Keratinocyte (primary cell): Measurements from ENCODE around the gene MYO1H. TPM values are rescaled to one million over a fixed set of nuclear protein-coding genes. Genes with fewer than 3 reads are reported as not detected.

Experiments
- DNase-seq: peaks from one replicate; pipeline ENCODE4 v3.0.0-alpha.2; 2011; ENCODE audit warnings: low read depth, missing footprints, low spot score
- FAIRE-seq: peaks from 2 replicates; lab custom pipeline; 2011; peaks lifted over from hg19 to GRCh38; lab: Jason Lieb, UNC
- H2AFZ ChIP-seq: 2 replicates; pipeline ENCODE4 v1.6.0; 2012; ENCODE audit warnings: low read length, control low read depth, inconsistent platforms; ENCODE audit not compliant: control insufficient read depth
- H3K27ac ChIP-seq: 2 replicates; pipeline ENCODE4 v1.5.1; 2011; ENCODE audit warnings: low read length; ENCODE audit not compliant: control insufficient read depth, insufficient read depth
- H3K27me3 ChIP-seq: 3 replicates; pipeline ENCODE4 v1.6.0; 2011; ENCODE audit warnings: low read length; ENCODE audit not compliant: control insufficient read depth, insufficient read depth; ENCODE audit errors: extremely low read depth
- H3K36me3 ChIP-seq, 2 experiments: 2 replicates in 1 of 2; 3 replicates in 1 of 2; pipeline ENCODE4 v1.5.1; 2011; ENCODE audit warnings: low read length in 2 of 2, mild to moderate bottlenecking in 1 of 2; ENCODE audit not compliant: control insufficient read depth in 2 of 2, insufficient read depth in 2 of 2; ENCODE audit errors: extremely low read depth in 1 of 2
- H3K4me1 ChIP-seq: 3 replicates; pipeline ENCODE4 v1.5.1; 2011; ENCODE audit warnings: low read length; ENCODE audit not compliant: control insufficient read depth, insufficient read depth; ENCODE audit errors: extremely low read depth
- H3K4me2 ChIP-seq: 3 replicates; pipeline ENCODE4 v1.6.0; 2011; ENCODE audit warnings: low read depth, low read length; ENCODE audit not compliant: control insufficient read depth, insufficient read depth; ENCODE audit errors: extremely low read depth
- H3K4me3 ChIP-seq, 3 experiments: fragments of 200-600 bp in 1 of 3; sonication (generic) in 1 of 3; 2 replicates in 2 of 3; 3 replicates in 1 of 3; pipeline ENCODE4 v1.5.1; 2011 to 2016; ENCODE audit warnings: low read length in 3 of 3, mild to moderate bottlenecking in 3 of 3, control low read depth in 2 of 3, inconsistent platforms in 1 of 3, low read depth in 1 of 3, mixed read lengths in 1 of 3, mixed run types in 1 of 3, moderate library complexity in 1 of 3; ENCODE audit not compliant: control insufficient read depth in 2 of 3, insufficient read depth in 2 of 3; ENCODE audit errors: extremely low read depth in 1 of 3
- H3K79me2 ChIP-seq: 2 replicates; pipeline ENCODE4 v1.6.0; 2012; ENCODE audit warnings: low read length; ENCODE audit not compliant: control insufficient read depth, insufficient read depth
- H3K9ac ChIP-seq: 3 replicates; pipeline ENCODE4 v1.6.0; 2011; ENCODE audit warnings: low read length; ENCODE audit not compliant: control insufficient read depth, insufficient read depth; ENCODE audit errors: extremely low read depth
- H3K9me1 ChIP-seq: 3 replicates; pipeline ENCODE4 v1.6.0; 2011; ENCODE audit warnings: low read length; ENCODE audit not compliant: control insufficient read depth, insufficient read depth; ENCODE audit errors: extremely low read depth
- H3K9me3 ChIP-seq: 2 replicates; pipeline ENCODE4 v1.5.1; 2012; ENCODE audit warnings: low read depth, low read length; ENCODE audit not compliant: control insufficient read depth
- H4K20me1 ChIP-seq: 3 replicates; pipeline ENCODE4 v1.6.0; 2011; ENCODE audit warnings: low read length; ENCODE audit not compliant: control insufficient read depth, insufficient read depth; ENCODE audit errors: extremely low read depth
- EZH2 ChIP-seq: IDR thresholded peaks from one replicate; pipeline ENCODE4 v1.6.1; 2012; ENCODE audit warnings: inconsistent platforms, mild to moderate bottlenecking, low read length, moderate library complexity
- dilution Hi-C: fragments of 300-500 bp; cut with MboI; formaldehyde crosslinking; loops from one replicate; pipeline ENCODE4 v1.7.0; 2020; ENCODE audit warnings: low sequenced_read_pairs; ENCODE audit not compliant: extremely low pct_ligation_motif_present
- polyA plus RNA-seq, 5 experiments: library from polyadenylated mRNA; depleted of rRNA in 3 of 5; stranded (reverse) in 3 of 5; stranded (forward) in 1 of 5; unstranded in 1 of 5; fragments of >200 nt; gene quantifications; 1 replicate in 1 of 5; 2 replicates in 3 of 5; 3 replicates in 1 of 5; pipeline versions ENCODE4 v1.2.1 to v1.2.3, GENCODE V29; 2011 to 2012; ENCODE audit warnings: missing spikeins in 2 of 5, low read depth in 1 of 5, low replicate concordance in 1 of 5
- TF ChIP-seq, protein P1 (sequence below), 3 experiments: IDR thresholded peaks in 1 of 3; conservative IDR thresholded peaks in 1 of 3; optimal IDR thresholded peaks in 1 of 3; 2 replicates in 2 of 3; 3 replicates in 1 of 3; pipeline versions ENCODE3 to v1.5.1; 2011; ENCODE audit warnings: low read length in 3 of 3, mild to moderate bottlenecking in 3 of 3, moderate library complexity in 2 of 3, control low read depth in 1 of 3, inconsistent platforms in 1 of 3; ENCODE audit not compliant: insufficient read depth in 2 of 3; ENCODE audit errors: extremely low read depth in 1 of 3

MYO1H gene
- polyA plus RNA-seq, 1 donor (not counting 4 experiments of a cell fraction or from before 2014, with no cell fraction given) = not detected

- Histone ChIP-seq H3K9ac (no peak overlapping the region), H3K9me1 (no peaks in the 10 kb centered on the region), H3K27me3 (no peaks in the 10 kb centered on the region), H3K4me3 (no peak overlapping the region), H3K36me3 (no peaks in the 10 kb centered on the region), H3K9me3 (no peaks in the 10 kb centered on the region), H3K4me1 (no peaks in the 10 kb centered on the region), H3K27ac (no peak overlapping the region), H3K79me2 (no peaks in the 10 kb centered on the region), H4K20me1 (no peaks in the 10 kb centered on the region), H3K4me2 (no peak overlapping the region), H2AFZ (no peak overlapping the region)
- TF ChIP-seq, protein P1, sequence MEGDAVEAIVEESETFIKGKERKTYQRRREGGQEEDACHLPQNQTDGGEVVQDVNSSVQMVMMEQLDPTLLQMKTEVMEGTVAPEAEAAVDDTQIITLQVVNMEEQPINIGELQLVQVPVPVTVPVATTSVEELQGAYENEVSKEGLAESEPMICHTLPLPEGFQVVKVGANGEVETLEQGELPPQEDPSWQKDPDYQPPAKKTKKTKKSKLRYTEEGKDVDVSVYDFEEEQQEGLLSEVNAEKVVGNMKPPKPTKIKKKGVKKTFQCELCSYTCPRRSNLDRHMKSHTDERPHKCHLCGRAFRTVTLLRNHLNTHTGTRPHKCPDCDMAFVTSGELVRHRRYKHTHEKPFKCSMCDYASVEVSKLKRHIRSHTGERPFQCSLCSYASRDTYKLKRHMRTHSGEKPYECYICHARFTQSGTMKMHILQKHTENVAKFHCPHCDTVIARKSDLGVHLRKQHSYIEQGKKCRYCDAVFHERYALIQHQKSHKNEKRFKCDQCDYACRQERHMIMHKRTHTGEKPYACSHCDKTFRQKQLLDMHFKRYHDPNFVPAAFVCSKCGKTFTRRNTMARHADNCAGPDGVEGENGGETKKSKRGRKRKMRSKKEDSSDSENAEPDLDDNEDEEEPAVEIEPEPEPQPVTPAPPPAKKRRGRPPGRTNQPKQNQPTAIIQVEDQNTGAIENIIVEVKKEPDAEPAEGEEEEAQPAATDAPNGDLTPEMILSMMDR (optimal IDR thresholded peaks at IDR 0.05 in 1 of 3, IDR thresholded peaks at IDR 0.05 in 1 of 3, conservative IDR thresholded peaks at IDR 0.05 in 1 of 3; ENCODE audit: extremely low read depth in 1 of 3, insufficient read depth in 2 of 3, low read length in 3 of 3) = peak in 2 of 3 experiments; percentile 12 to 22
- no peak for TF ChIP-seq EZH2
- dilution Hi-C loops = no loop called here
- FAIRE-seq (no peak), DNase-seq (no peak)
Measured at GRCh38 chr12:109346920-109347319, 780 bp upstream of the MYO1H start.

GRCh38 chr12:109352184-109352583 lies 4.5 kb downstream of the MYO1H start:
- H3K9ac ChIP-seq = no peak overlapping the region
- no peak overlapping the region for H3K27ac ChIP-seq
- DNase-seq (no peak), FAIRE-seq (no peak)
- no peak for TF ChIP-seq EZH2
- TF ChIP-seq, protein P1 (optimal IDR thresholded peaks at IDR 0.05 in 1 of 3, IDR thresholded peaks at IDR 0.05 in 1 of 3, conservative IDR thresholded peaks at IDR 0.05 in 1 of 3; ENCODE audit: extremely low read depth in 1 of 3, insufficient read depth in 2 of 3, low read length in 3 of 3) = no peak
- H2AFZ ChIP-seq = no peak overlapping the region
- H3K4me1 ChIP-seq = no peaks in the 10 kb centered on the region
- no peaks in the 10 kb centered on the region for H4K20me1 ChIP-seq
- no peak overlapping the region for H3K4me2 ChIP-seq
- H3K9me1 ChIP-seq = no peaks in the 10 kb centered on the region
- dilution Hi-C loops = no loop called here
- no peaks in the 10 kb centered on the region for H3K79me2 ChIP-seq
- no peak overlapping the region for H3K4me3 ChIP-seq
- H3K36me3 ChIP-seq = no peaks in the 10 kb centered on the region
- H3K9me3 ChIP-seq = no peaks in the 10 kb centered on the region
- H3K27me3 ChIP-seq = no peaks in the 10 kb centered on the region
